H1 (cell line): ENCODE measurements around the gene CYGB. TPM values are rescaled to one million over a fixed set of nuclear protein-coding genes. Genes with fewer than 3 reads are reported as not detected.
"Not testable (repeated sequence)": the region's sequence is repeated elsewhere in the genome, so short reads cannot be mapped to it uniquely, and the experiment has no call there.

Experiments
- CTCF ChIA-PET: fragments of 300-600 bp; sonication (Branson Sonifier 250); formaldehyde crosslinking; loops from one replicate; lab custom pipeline; 2021; ENCODE audit not compliant: partially characterized antibody; lab: Charles Lee
- POLR2A ChIA-PET: fragments of 300-600 bp; sonication (Branson Sonifier 250); formaldehyde crosslinking; loops from one replicate; lab custom pipeline; 2021; ENCODE audit warnings: inconsistent platforms; ENCODE audit not compliant: partially characterized antibody; lab: Charles Lee
- DNase-seq, 2 experiments: peaks; one replicate each; pipeline versions ENCODE4 v3.0.0 to v3.0.0-alpha.2; 2010 to 2022; ENCODE audit warnings: low spot score in 2 of 2, low read depth in 1 of 2, mixed read lengths in 1 of 2
- FAIRE-seq: peaks from 2 replicates; lab custom pipeline; 2011; peaks lifted over from hg19 to GRCh38; lab: Jason Lieb, UNC
- H2AFZ ChIP-seq: 2 replicates; pipeline ENCODE4 v1.8.1; 2012; ENCODE audit warnings: low read length, inconsistent platforms
- H2AK5ac ChIP-seq: 2 replicates; pipeline ENCODE4 v1.6.1; 2013; ENCODE audit warnings: low read depth, low read length
- H2BK120ac ChIP-seq: replicated peaks from 2 replicates; pipeline ENCODE3; 2013; ENCODE audit warnings: low read depth, low read length, inconsistent platforms
- H2BK12ac ChIP-seq: 2 replicates; pipeline ENCODE4 v1.6.1; 2013; ENCODE audit warnings: low read depth, low read length
- H2BK15ac ChIP-seq: 2 replicates; pipeline ENCODE4 v1.6.1; 2013; ENCODE audit warnings: low read length
- H2BK20ac ChIP-seq: 2 replicates; pipeline ENCODE4 v1.6.1; 2013; ENCODE audit warnings: low read length
- H2BK5ac ChIP-seq: 2 replicates; pipeline ENCODE4 v1.6.1; 2013; ENCODE audit warnings: low read depth, low read length
- H3K14ac ChIP-seq: 2 replicates; pipeline ENCODE4 v1.6.1; 2013; ENCODE audit warnings: inconsistent platforms; ENCODE audit not compliant: insufficient read length
- H3K18ac ChIP-seq: 2 replicates; pipeline ENCODE4 v1.6.1; 2013; ENCODE audit warnings: low read length; ENCODE audit errors: extremely low read depth
- H3K23ac ChIP-seq: 2 replicates; pipeline ENCODE4 v1.6.1; 2013; ENCODE audit warnings: inconsistent platforms; ENCODE audit not compliant: insufficient read length
- H3K23me2 ChIP-seq: 2 replicates; pipeline ENCODE4 v1.6.1; 2013; ENCODE audit warnings: low read depth, low read length
- H3K27ac ChIP-seq: 2 replicates; pipeline ENCODE4 v1.6.1; 2011; ENCODE audit warnings: low read depth, low read length, inconsistent platforms
- H3K27me3 ChIP-seq, 4 experiments: replicated peaks in 1 of 4; 1 replicate in 1 of 4; 2 replicates in 3 of 4; pipeline versions ENCODE4 v1.6.1 to v1.8.1; 2011 to 2013; ENCODE audit warnings: low read length in 3 of 4, mild to moderate bottlenecking in 3 of 4, inconsistent platforms in 2 of 4, mixed read lengths in 2 of 4, moderate library complexity in 1 of 4; ENCODE audit not compliant: control insufficient read depth in 3 of 4, insufficient read depth in 3 of 4; ENCODE audit errors: extremely low read depth in 1 of 4
- H3K36me3 ChIP-seq, 4 experiments: 2 replicates each; pipeline versions ENCODE4 v1.6.1 to v1.8.1; 2011 to 2013; ENCODE audit warnings: mild to moderate bottlenecking in 4 of 4, low read length in 3 of 4, moderate library complexity in 2 of 4, control low read depth in 1 of 4, inconsistent platforms in 1 of 4; ENCODE audit not compliant: insufficient read depth in 4 of 4, control insufficient read depth in 2 of 4
- H3K4ac ChIP-seq: replicated peaks from 2 replicates; pipeline ENCODE3; 2013; ENCODE audit warnings: low read length, low read depth, mixed read lengths, inconsistent platforms; ENCODE audit not compliant: insufficient read length
- H3K4me1 ChIP-seq, 4 experiments: replicated peaks in 1 of 4; 1 replicate in 1 of 4; 2 replicates in 3 of 4; pipeline versions ENCODE4 v1.6.1 to v1.8.1; 2011 to 2013; ENCODE audit warnings: low read length in 3 of 4, inconsistent platforms in 2 of 4, mixed read lengths in 1 of 4; ENCODE audit not compliant: insufficient read depth in 4 of 4, control insufficient read depth in 3 of 4
- H3K4me2 ChIP-seq, 2 experiments: 2 replicates each; pipeline versions ENCODE4 v1.6.1 to v1.8.1; 2011 to 2013; ENCODE audit warnings: low read depth in 2 of 2, low read length in 2 of 2, control low read depth in 1 of 2, inconsistent platforms in 1 of 2, mild to moderate bottlenecking in 1 of 2; ENCODE audit not compliant: insufficient read depth in 1 of 2
- H3K4me3 ChIP-seq, 4 experiments: fragments of 200-600, 300-600 bp in 1 of 4; sonication (generic), shearing (Covaris generic), sonication (Bioruptor Twin) in 1 of 4; 2 replicates each; pipeline versions ENCODE4 v1.5.1 to v1.8.1; 2011 to 2016; ENCODE audit warnings: low read length in 4 of 4, low read depth in 3 of 4, control low read depth in 2 of 4, inconsistent platforms in 2 of 4, mild to moderate bottlenecking in 2 of 4, mixed read lengths in 1 of 4, moderate library complexity in 1 of 4; ENCODE audit not compliant: insufficient read depth in 2 of 4; ENCODE audit errors: extremely low read depth in 1 of 4
- H3K56ac ChIP-seq: replicated peaks from 2 replicates; pipeline ENCODE3; 2013; ENCODE audit warnings: low read depth, mild to moderate bottlenecking, mixed read lengths, low read length, inconsistent platforms; ENCODE audit not compliant: insufficient read length
- H3K79me1 ChIP-seq: 2 replicates; pipeline ENCODE4 v1.6.1; 2013; ENCODE audit warnings: low read depth, low read length, control low read depth
- H3K79me2 ChIP-seq, 2 experiments: 2 replicates each; pipeline versions ENCODE4 v1.6.1 to v1.8.1; 2012 to 2013; ENCODE audit warnings: low read length in 2 of 2, mild to moderate bottlenecking in 2 of 2, inconsistent platforms in 1 of 2; ENCODE audit not compliant: insufficient read depth in 2 of 2, control insufficient read depth in 1 of 2
- H3K9ac ChIP-seq, 4 experiments: replicated peaks in 1 of 4; 1 replicate in 1 of 4; 2 replicates in 3 of 4; pipeline versions ENCODE4 v1.6.1 to v1.8.1; 2011 to 2013; ENCODE audit warnings: low read depth in 3 of 4, low read length in 3 of 4, control low read depth in 2 of 4, mild to moderate bottlenecking in 2 of 4, moderate library complexity in 2 of 4, inconsistent platforms in 1 of 4; ENCODE audit errors: extremely low read depth in 1 of 4
- H3K9me3 ChIP-seq, 2 experiments: 2 replicates each; pipeline versions ENCODE4 v1.6.1 to v1.8.1; 2012 to 2013; ENCODE audit warnings: mild to moderate bottlenecking in 2 of 2, moderate library complexity in 2 of 2, control low read depth in 1 of 2, inconsistent platforms in 1 of 2, low read depth in 1 of 2, low read length in 1 of 2, mixed read lengths in 1 of 2; ENCODE audit not compliant: insufficient read depth in 2 of 2
- H4K20me1 ChIP-seq, 2 experiments: replicated peaks in 1 of 2; 2 replicates each; pipeline versions ENCODE3 to v1.8.1; 2011 to 2013; ENCODE audit warnings: inconsistent platforms in 2 of 2, low read length in 2 of 2, mild to moderate bottlenecking in 1 of 2; ENCODE audit not compliant: insufficient read depth in 2 of 2, control insufficient read depth in 1 of 2
- H4K5ac ChIP-seq: 2 replicates; pipeline ENCODE4 v1.6.1; 2013; ENCODE audit warnings: low read length, low read depth, mixed read lengths, inconsistent platforms; ENCODE audit not compliant: insufficient read length
- H4K8ac ChIP-seq: 2 replicates; pipeline ENCODE4 v1.8.0; 2013; ENCODE audit warnings: mild to moderate bottlenecking, moderate library complexity, low read length, inconsistent platforms; ENCODE audit not compliant: insufficient read depth; ENCODE audit errors: extremely low read depth
- H4K91ac ChIP-seq: replicated peaks from 2 replicates; pipeline ENCODE3; 2013; ENCODE audit warnings: low read length, mixed read lengths, inconsistent platforms; ENCODE audit not compliant: insufficient read length
- WGBS, 2 experiments: shearing (Covaris generic) in 1 of 2; methylation state at CpG; one replicate each; pipeline versions ENCODE4 v1.1.6 to v1.1.7; 2013 to 2015; ENCODE audit warnings: low lambda C conversion rate in 2 of 2, mixed read lengths in 2 of 2, inconsistent platforms in 1 of 2, low coverage in 1 of 2, missing lambda C conversion rate in 1 of 2; ENCODE audit not compliant: insufficient replicate concordance in 2 of 2, insufficient coverage in 1 of 2, insufficient read length in 1 of 2; ENCODE audit errors: extremely low coverage in 1 of 2, missing lambda C conversion rate in 1 of 2; 5-methylcytosine and 5-hydroxymethylcytosine counted together
- polyA plus RNA-seq, 7 experiments: library from polyadenylated mRNA; depleted of rRNA in 3 of 7; stranded (reverse) in 5 of 7; unstranded in 2 of 7; fragments of >200 nt in 5 of 7; fragments of 200-250 nt in 2 of 7; gene quantifications; 1 replicate in 5 of 7; 2 replicates in 1 of 7; 4 replicates in 1 of 7; pipeline versions ENCODE4 v1.2.1 to v1.2.3, GENCODE V29; 2011 to 2013; ENCODE audit warnings: missing spikeins in 2 of 7, mixed read lengths in 2 of 7
- total RNA-seq: library from RNA; stranded (reverse); fragmentation: NEBNext Ultra II Directional; extraction: Animal tissue kit (Norgen Biotek cat#: 25700); gene quantifications from 2 replicates; pipeline ENCODE4 v1.2.1, GENCODE V29; 2021

Gene CYGB
- total and polyA plus RNA-seq, 2 of the 8 experiments (the other 6 are each of a cell fraction or from before 2014, with no cell fraction given) = 2.7 to 3.7 TPM

DNA sequence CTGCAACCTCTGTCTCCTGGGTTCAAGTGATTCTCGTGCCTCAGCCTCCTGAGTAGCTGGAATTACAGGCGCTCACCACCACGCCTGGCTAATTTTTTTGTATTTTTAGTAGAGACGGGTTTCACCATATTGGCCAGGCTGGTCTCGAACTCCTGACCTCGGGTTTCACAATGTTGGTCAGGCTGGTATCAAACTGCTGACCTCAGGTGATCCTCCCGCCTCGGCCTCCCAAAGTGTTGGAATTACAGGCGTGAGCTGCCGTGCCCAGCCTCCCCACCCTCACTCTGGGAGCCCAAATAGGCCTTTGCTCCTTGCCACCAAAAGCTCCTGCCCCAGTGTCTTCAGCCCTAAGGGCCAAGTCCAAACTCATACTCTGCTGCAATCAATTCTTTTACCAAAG, 15.8 kb downstream of the CYGB start:
- not testable (repeated sequence) for FAIRE-seq, H2BK15ac ChIP-seq, H3K9ac ChIP-seq, H4K91ac ChIP-seq, H4K20me1 ChIP-seq, H2BK20ac ChIP-seq, H3K27ac ChIP-seq, H3K23me2 ChIP-seq, H3K36me3 ChIP-seq, H3K23ac ChIP-seq, H3K79me1 ChIP-seq, H2BK120ac ChIP-seq, H2AFZ ChIP-seq, H3K9me3 ChIP-seq, DNase-seq, H4K8ac ChIP-seq, H3K14ac ChIP-seq, H3K27me3 ChIP-seq, H3K4me2 ChIP-seq, H3K18ac ChIP-seq, H2AK5ac ChIP-seq, H3K4ac ChIP-seq, H3K56ac ChIP-seq, H2BK5ac ChIP-seq, H3K4me3 ChIP-seq, H2BK12ac ChIP-seq, H4K5ac ChIP-seq, H3K79me2 ChIP-seq
- peaks cover 0 to 12% (median 3%) of the 10 kb centered on the region in 4 experiments; a peak in 4 of 7 replicates for H3K4me1 ChIP-seq
- CTCF ChIA-PET = interaction anchor here (0.6 to 10.8 kb wide), 15 partner anchors 9 to 192 kb away, joined by 3 to 260 read pairs (median 4); partner anchors contain the start of genes CYGB, PRCD and RHBDF2
- WGBS, 2 experiments = 91% methylated on average over 10 of the region's 10 CpGs; no CpG with 5 or more reads in 1 of the 2 experiments
- POLR2A ChIA-PET = interaction anchor here (6.3 kb wide), 1 partner anchor 37 kb away, joined by 42 read pairs; no protein-coding TSS in a partner anchor
